PC-3 (cell line): ENCODE data around the gene RAB6A.

Experiments
- EZH2 ChIP-seq: fragments of 300-600 bp; sonication (generic); IDR thresholded peaks from one replicate; pipeline ENCODE4 v1.6.1; 2017; ENCODE audit warnings: antibody characterized with exemption, mild to moderate bottlenecking, low read length; ENCODE audit not compliant: unreplicated experiment
- EZH2phosphoT487 ChIP-seq: fragments of 300-600 bp; sonication (generic); IDR thresholded peaks from 2 replicates; pipeline ENCODE4 v1.6.1; 2018; ENCODE audit warnings: mild to moderate bottlenecking, antibody characterized with exemption, low read length, borderline replicate concordance
- TF ChIP-seq, protein P1 (sequence below): fragments of 300-600 bp; sonication (generic); conservative IDR thresholded peaks from 2 replicates; pipeline ENCODE4 v1.5.1; 2017; ENCODE audit warnings: antibody characterized with exemption, low read depth, mild to moderate bottlenecking, low read length

GRCh38 chr11:73757598-73757997, 3.3 kb downstream of the RAB6A start:
- TF ChIP-seq EZH2phosphoT487 (no peak), EZH2 (no peak)
- TF ChIP-seq, protein P1, sequence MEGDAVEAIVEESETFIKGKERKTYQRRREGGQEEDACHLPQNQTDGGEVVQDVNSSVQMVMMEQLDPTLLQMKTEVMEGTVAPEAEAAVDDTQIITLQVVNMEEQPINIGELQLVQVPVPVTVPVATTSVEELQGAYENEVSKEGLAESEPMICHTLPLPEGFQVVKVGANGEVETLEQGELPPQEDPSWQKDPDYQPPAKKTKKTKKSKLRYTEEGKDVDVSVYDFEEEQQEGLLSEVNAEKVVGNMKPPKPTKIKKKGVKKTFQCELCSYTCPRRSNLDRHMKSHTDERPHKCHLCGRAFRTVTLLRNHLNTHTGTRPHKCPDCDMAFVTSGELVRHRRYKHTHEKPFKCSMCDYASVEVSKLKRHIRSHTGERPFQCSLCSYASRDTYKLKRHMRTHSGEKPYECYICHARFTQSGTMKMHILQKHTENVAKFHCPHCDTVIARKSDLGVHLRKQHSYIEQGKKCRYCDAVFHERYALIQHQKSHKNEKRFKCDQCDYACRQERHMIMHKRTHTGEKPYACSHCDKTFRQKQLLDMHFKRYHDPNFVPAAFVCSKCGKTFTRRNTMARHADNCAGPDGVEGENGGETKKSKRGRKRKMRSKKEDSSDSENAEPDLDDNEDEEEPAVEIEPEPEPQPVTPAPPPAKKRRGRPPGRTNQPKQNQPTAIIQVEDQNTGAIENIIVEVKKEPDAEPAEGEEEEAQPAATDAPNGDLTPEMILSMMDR: no peak
